GM12801 (cell line): ENCODE measurements around the gene SBDS.
"Not testable (repeated sequence)": the region's sequence is repeated elsewhere in the genome, so short reads cannot be mapped to it uniquely, and the experiment has no call there.

Source experiments
- CTCF ChIP-seq: IDR thresholded peaks from one replicate; pipeline ENCODE4 v1.5.1; 2011; ENCODE audit warnings: control low read depth; ENCODE audit not compliant: insufficient read length; ENCODE audit errors: extremely low read depth

Gene SBDS

GRCh38 chr7:66995050-66995776 is at the start of gene SBDS:
SBDS (minus strand) TSS chr7:66995586; CDS start chr7:66995417, 169 bp downstream.
- TF ChIP-seq CTCF = not testable (repeated sequence)

GRCh38 chr7:67033251-67033650 is 37.9 kb upstream of the SBDS start:
- TF ChIP-seq CTCF = no peak

- TF ChIP-seq CTCF = no peak
Observed at GRCh38 chr7:67022511-67022910, 27.1 kb upstream of the SBDS start.

GRCh38 chr7:67021260-67021659 is 25.9 kb upstream of the SBDS start:
- TF ChIP-seq CTCF = no peak

GRCh38 chr7:67019562-67020390 is 24.4 kb upstream of the SBDS start:
- no peak for TF ChIP-seq CTCF

GRCh38 chr7:67018940-67019339 is 23.6 kb upstream of the SBDS start:
- no peak for TF ChIP-seq CTCF

GRCh38 chr7:67008260-67008659 is 12.9 kb upstream of the SBDS start:
- no peak for TF ChIP-seq CTCF
